HUES48 (cell line): ENCODE data around the gene VGLL3.

ENCODE experiments used
- H3K27ac ChIP-seq: one replicate; pipeline ENCODE4 v1.7.0; 2013; ENCODE audit warnings: low read depth, low read length, inconsistent platforms
- H3K27me3 ChIP-seq: 2 replicates; pipeline ENCODE4 v1.6.1; 2013; ENCODE audit warnings: mild to moderate bottlenecking, low read length; ENCODE audit not compliant: control insufficient read depth, insufficient read depth
- H3K36me3 ChIP-seq: 2 replicates; pipeline ENCODE4 v1.6.1; 2013; ENCODE audit warnings: low read length; ENCODE audit not compliant: control insufficient read depth, insufficient read depth
- H3K4me1 ChIP-seq: 2 replicates; pipeline ENCODE4 v1.6.1; 2013; ENCODE audit warnings: mild to moderate bottlenecking, low read length; ENCODE audit not compliant: control insufficient read depth, insufficient read depth
- H3K4me3 ChIP-seq: 2 replicates; pipeline ENCODE4 v1.5.1; 2013; ENCODE audit warnings: mild to moderate bottlenecking, low read depth, low read length
- H3K9ac ChIP-seq: 2 replicates; pipeline ENCODE4 v1.6.1; 2013; ENCODE audit warnings: mild to moderate bottlenecking, low read depth, low read length, moderate library complexity
- H3K9me3 ChIP-seq: 2 replicates; pipeline ENCODE4 v1.6.1; 2013; ENCODE audit warnings: low read length; ENCODE audit not compliant: control insufficient read depth, insufficient read depth

VGLL3 gene

GRCh38 chr3:86921971-86922680 is 68.8 kb downstream of the VGLL3 start:
- no peak overlapping the region for H3K9ac ChIP-seq
- no peak overlapping the region for H3K27ac ChIP-seq
- no peaks in the 10 kb centered on the region for H3K27me3 ChIP-seq

GRCh38 chr3:86914670-86915069 is 76.3 kb downstream of the VGLL3 start:
- no peaks in the 10 kb centered on the region for H3K36me3 ChIP-seq
- H3K4me1 ChIP-seq, result no peaks in the 10 kb centered on the region
- H3K9me3 ChIP-seq, result no peaks in the 10 kb centered on the region
- H3K27ac ChIP-seq, result no peak overlapping the region
- H3K4me3 ChIP-seq, result no peak overlapping the region
- no peak overlapping the region for H3K9ac ChIP-seq
- no peaks in the 10 kb centered on the region for H3K27me3 ChIP-seq

More at GRCh38 chr3:86921971-86922680, 68.8 kb downstream of the VGLL3 start:
- Histone ChIP-seq H3K36me3 (no peaks in the 10 kb centered on the region), H3K9me3 (no peaks in the 10 kb centered on the region), H3K4me3 (no peak overlapping the region), H3K4me1 (peaks cover 23% of the 10 kb centered on the region)

GRCh38 chr3:86913160-86913559 is 77.8 kb downstream of the VGLL3 start:
- Histone ChIP-seq H3K27me3 (no peaks in the 10 kb centered on the region), H3K4me1 (no peaks in the 10 kb centered on the region), H3K4me3 (no peak overlapping the region), H3K9ac (no peak overlapping the region), H3K27ac (no peak overlapping the region), H3K9me3 (no peaks in the 10 kb centered on the region), H3K36me3 (no peaks in the 10 kb centered on the region)

GRCh38 chr3:86895202-86895601 is 95.7 kb downstream of the VGLL3 start:
- Histone ChIP-seq H3K27me3 (no peaks in the 10 kb centered on the region), H3K4me3 (no peak overlapping the region), H3K9me3 (no peaks in the 10 kb centered on the region), H3K36me3 (no peaks in the 10 kb centered on the region), H3K27ac (no peak overlapping the region), H3K9ac (no peak overlapping the region), H3K4me1 (peaks cover 28% of the 10 kb centered on the region)

- no peaks in the 10 kb centered on the region for H3K36me3 ChIP-seq
- H3K9me3 ChIP-seq, result no peaks in the 10 kb centered on the region
- H3K4me3 ChIP-seq, result peak overlapping the region; percentile 42
- H3K27ac ChIP-seq, result peak overlapping the region; percentile 92
- H3K4me1 ChIP-seq, result peaks cover 42% of the 10 kb centered on the region
- H3K27me3 ChIP-seq, result no peaks in the 10 kb centered on the region
- H3K9ac ChIP-seq, result peak overlapping the region; percentile 67
Observed at GRCh38 chr3:86890741-86891396, 100.1 kb downstream of the VGLL3 start.
